Measurements from ENCODE around the gene GPSM3. TPM values are rescaled to one million over a fixed set of nuclear protein-coding genes. Genes with fewer than 3 reads are reported as not detected.

Gene GPSM3
- total and polyA plus RNA-seq, 4 donors: 2.3 to 8.0 (median 6.3) TPM

- H3K4me3 ChIP-seq (ENCODE audit: low read depth in 1 of 3, low read length in 3 of 3): no peak overlapping the region
- no peaks in the 10 kb centered on the region for H3K9me3 ChIP-seq (ENCODE audit: control insufficient read depth in 4 of 4, low read length in 3 of 4)
- H3K36me3 ChIP-seq (ENCODE audit: control insufficient read depth in 4 of 4, insufficient read depth in 3 of 4, low read depth in 1 of 4, low read length in 3 of 4): peaks cover 0 to 29% (median 13%) of the 10 kb centered on the region in 4 donors
- no peak overlapping the region for H3K9ac ChIP-seq (ENCODE audit: low read depth in 1 of 2, low read length in 2 of 2)
- no peak for TF ChIP-seq RXRA (IDR thresholded peaks at IDR 0.05)
- TF ChIP-seq MAX (IDR thresholded peaks at IDR 0.05): no peak
- no peak for TF ChIP-seq FOXA2 (IDR thresholded peaks at IDR 0.05)
- no peak for TF ChIP-seq FOXA1 (IDR thresholded peaks at IDR 0.05)
- TF ChIP-seq NR2F2 (IDR thresholded peaks at IDR 0.05): no peak
- TF ChIP-seq REST (IDR thresholded peaks at IDR 0.05): no peak
- H3K4me1 ChIP-seq (ENCODE audit: control insufficient read depth in 4 of 4, insufficient read depth in 4 of 4, low read length in 3 of 4): peaks cover 0 to 20% (median 18%) of the 10 kb centered on the region in 4 donors
- H3K27me3 ChIP-seq (ENCODE audit: control insufficient read depth in 4 of 4, insufficient read depth in 4 of 4, low read length in 3 of 4): no peaks in the 10 kb centered on the region
- no peak overlapping the region for H3K27ac ChIP-seq (ENCODE audit: low read depth in 1 of 2, low read length in 2 of 2)
- DNase-seq (ENCODE audit: low spot score): peak; percentile 74
- 87% methylated on average over 10 of the region's 10 CpGs for WGBS
These were observed 10.4 kb downstream of the GPSM3 start for GRCh38 chr6:32181915-32182529.

GRCh38 chr6:32181148-32181702 lies 11.2 kb downstream of the GPSM3 start:
- Histone ChIP-seq H3K36me3 (ENCODE audit: control insufficient read depth in 4 of 4, insufficient read depth in 3 of 4, low read depth in 1 of 4, low read length in 3 of 4) (peaks cover 0 to 22% (median 10%) of the 10 kb centered on the region in 4 donors), H3K27me3 (ENCODE audit: control insufficient read depth in 4 of 4, insufficient read depth in 4 of 4, low read length in 3 of 4) (no peaks in the 10 kb centered on the region), H3K4me1 (ENCODE audit: control insufficient read depth in 4 of 4, insufficient read depth in 4 of 4, low read length in 3 of 4) (peaks cover 0 to 28% (median 26%) of the 10 kb centered on the region in 4 donors), H3K27ac (ENCODE audit: low read depth in 1 of 2, low read length in 2 of 2) (no peak overlapping the region), H3K9me3 (ENCODE audit: control insufficient read depth in 4 of 4, low read length in 3 of 4) (no peaks in the 10 kb centered on the region), H3K9ac (ENCODE audit: low read depth in 1 of 2, low read length in 2 of 2) (no peak overlapping the region), H3K4me3 (ENCODE audit: low read depth in 1 of 3, low read length in 3 of 3) (no peak overlapping the region)
- TF ChIP-seq ATF3 (IDR thresholded peaks at IDR 0.05) (no peak), REST (IDR thresholded peaks at IDR 0.05) (no peak), MAX (IDR thresholded peaks at IDR 0.05) (no peak), GABPA (IDR thresholded peaks at IDR 0.05 in 1 of 2, conservative IDR thresholded peaks at IDR 0.05 in 1 of 2) (no peak), SP1 (IDR thresholded peaks at IDR 0.05) (no peak), TAF1 (conservative IDR thresholded peaks at IDR 0.05) (no peak), HNF4A (conservative IDR thresholded peaks at IDR 0.05) (no peak), RXRA (IDR thresholded peaks at IDR 0.05) (no peak), CTCF (IDR thresholded peaks at IDR 0.05; ENCODE audit: low read depth, low read length, missing input control) (no peak), YY1 (IDR thresholded peaks at IDR 0.05) (no peak), FOXA2 (IDR thresholded peaks at IDR 0.05) (no peak), JUND (IDR thresholded peaks at IDR 0.05) (no peak), NR2F2 (IDR thresholded peaks at IDR 0.05) (no peak), RAD21 (IDR thresholded peaks at IDR 0.05) (no peak), EGR1 (IDR thresholded peaks at IDR 0.05; ENCODE audit: low read depth in 2 of 2) (no peak), HNF4G (IDR thresholded peaks at IDR 0.05) (no peak), FOXA1 (IDR thresholded peaks at IDR 0.05) (no peak), ZBTB33 (IDR thresholded peaks at IDR 0.05) (no peak)
- 93% methylated on average over 15 of the region's 15 CpGs for WGBS
- no peak for DNase-seq (ENCODE audit: low spot score)

Measured in liver (tissue), 9 donors.